Head of caudate nucleus (tissue), 42 donors: ENCODE data around the gene CDK14.
"Not testable (repeated sequence)": the region's sequence is repeated elsewhere in the genome, so short reads cannot be mapped to it uniquely, and the experiment has no call there.

Source experiments
- DNase-seq, 42 donors: peaks; one replicate each; pipeline versions ENCODE4 v3.0.0 to v3.0.0-alpha.2; 2020 to 2021; ENCODE audit warnings: mixed read lengths in 7 of 42
- intact Hi-C: fragments of 100-400 bp; cut with DNase I; formaldehyde crosslinking; loops from one replicate; pipeline ENCODE4 v1.15.0; 2022

Gene CDK14

GRCh38 chr7:90736968-90737939 lies 141.1 kb downstream of the CDK14 start:
- intact Hi-C loops = no loop called here
- peak in 13 of 42 donors; percentile 14 to 58 (median 28) for DNase-seq

DNA sequence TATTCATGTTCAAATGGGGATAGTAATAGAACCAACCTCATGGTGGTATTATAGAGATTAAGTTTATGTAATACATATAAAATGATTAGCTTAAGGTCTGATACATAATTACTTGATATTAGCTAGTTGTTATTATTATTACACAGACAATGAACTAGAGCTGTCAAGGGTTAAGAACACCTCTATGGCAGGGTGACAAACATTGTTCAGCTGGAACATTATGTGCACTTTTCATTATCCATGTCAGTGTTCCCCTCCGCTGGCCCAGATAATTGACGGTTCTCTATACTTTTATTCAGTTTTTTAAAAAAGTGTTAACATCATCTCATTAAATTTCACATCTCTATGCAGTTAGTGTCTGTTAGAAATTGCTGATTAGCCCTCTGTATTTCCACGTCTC lies 142.1 kb downstream of the CDK14 start:
- intact Hi-C loops = no loop called here

GRCh38 chr7:90739716-90740115 lies 143.6 kb downstream of the CDK14 start:
- intact Hi-C loops = no loop called here
- peak in 2 of 42 donors; percentile 15 to 23 for DNase-seq

More for the DNA sequence above, 142.1 kb downstream of the CDK14 start:
- no peak for DNase-seq

DNA sequence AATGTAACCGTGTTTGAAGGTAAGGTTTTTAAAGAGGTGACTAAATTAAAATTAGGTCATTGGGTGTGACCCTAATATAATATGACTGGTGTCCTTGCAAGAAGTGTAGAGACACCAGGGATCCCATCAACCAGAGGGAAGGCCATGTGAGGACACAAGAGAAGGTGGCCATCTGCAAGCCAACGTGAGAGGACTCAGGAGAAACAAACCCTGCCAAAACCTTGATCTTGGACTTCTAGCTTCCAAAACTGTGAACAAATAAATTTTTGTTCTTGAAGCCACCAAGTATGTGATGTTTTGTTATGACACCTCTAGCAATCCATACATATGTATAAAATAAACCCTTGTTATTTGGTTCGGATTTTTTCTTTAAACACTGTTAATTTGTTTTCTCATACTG lies 144.3 kb downstream of the CDK14 start:
- intact Hi-C loops = no loop called here
- no peak for DNase-seq

- intact Hi-C loops = no loop called here
- DNase-seq = no peak
Measured at GRCh38 chr7:90743626-90744025, 147.5 kb downstream of the CDK14 start.

- intact Hi-C loops = no loop called here
- no peak for DNase-seq
Measured at GRCh38 chr7:90747516-90747915, 151.4 kb downstream of the CDK14 start.

DNA sequence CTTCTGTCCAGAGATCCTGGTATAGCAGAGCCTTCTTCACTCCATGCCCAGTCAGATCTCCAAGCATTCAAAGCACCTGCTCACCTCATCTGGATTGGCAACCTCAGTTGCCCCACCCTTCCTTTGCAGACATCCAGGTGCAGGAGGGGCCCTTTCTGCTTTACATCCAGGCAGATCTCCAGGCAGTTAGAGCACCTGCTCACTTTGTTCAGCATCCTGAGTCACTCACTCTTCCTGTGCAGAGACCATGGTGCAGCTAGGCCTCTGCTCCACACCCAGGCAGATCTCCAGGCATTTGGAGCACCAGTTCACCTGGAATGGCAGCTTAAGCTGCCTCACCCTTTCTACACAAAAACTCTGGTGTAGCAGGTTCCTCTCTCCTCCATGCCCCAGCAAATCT lies 153.1 kb downstream of the CDK14 start:
- DNase-seq = no peak
- intact Hi-C loops = no loop called here

DNA sequence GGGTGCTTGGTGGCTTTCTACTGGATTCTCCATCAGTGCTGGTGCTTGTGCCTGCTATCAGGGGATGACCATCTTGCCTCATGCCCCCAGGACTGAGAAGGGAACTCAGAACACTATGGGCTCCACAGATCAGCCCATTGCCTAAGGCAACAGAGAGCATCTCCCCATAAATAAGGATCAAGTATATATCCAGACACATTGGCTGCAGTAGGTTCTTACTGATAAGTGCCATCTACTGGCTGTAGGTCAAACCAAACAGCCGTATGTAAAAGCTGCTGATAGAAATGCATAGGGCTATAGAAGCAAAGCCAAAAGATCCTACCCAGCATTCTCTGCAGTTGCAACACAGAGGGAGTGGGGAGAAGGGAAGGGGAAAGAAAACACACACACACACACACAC lies 153.7 kb downstream of the CDK14 start:
- intact Hi-C loops = no loop called here
- DNase-seq = no peak

DNA sequence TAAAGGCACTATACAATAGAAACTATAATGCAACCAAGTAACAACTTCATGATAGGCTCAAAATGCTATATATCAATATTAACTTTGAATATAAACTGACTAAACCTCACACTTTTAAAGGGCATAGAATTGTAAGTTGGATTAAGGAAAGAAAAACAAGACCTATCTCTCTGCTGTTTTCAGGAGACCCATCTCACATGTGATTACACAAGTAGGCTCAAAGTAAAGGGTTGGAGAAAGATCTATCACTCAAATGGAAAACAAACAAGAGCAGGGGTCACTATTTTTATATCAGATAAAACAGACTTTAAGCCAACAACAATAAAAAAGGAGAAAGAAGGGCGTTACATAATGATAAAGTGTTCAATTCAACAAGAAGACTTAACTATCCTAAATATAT lies 155.5 kb downstream of the CDK14 start:
- intact Hi-C loops = no loop called here
- no peak for DNase-seq

DNA sequence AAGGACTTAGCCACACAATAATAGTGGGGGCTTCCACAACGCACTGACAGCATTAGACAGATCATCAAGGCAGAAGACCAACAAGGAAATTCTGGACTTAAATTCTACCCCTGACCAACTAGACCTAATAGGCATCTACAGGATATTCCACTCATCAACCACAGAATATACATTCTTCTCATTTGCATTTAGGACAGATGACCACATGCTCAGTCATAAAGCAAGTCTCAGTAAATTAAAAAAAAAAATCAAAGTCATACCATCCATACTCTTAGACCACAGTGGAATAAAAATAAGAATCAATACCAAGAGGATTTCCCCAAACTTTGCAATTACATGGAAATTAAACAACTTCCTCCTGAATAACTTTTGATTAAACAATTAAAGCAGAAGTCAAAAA lies 155.9 kb downstream of the CDK14 start:
- intact Hi-C loops = no loop called here
- DNase-seq = no peak

DNA sequence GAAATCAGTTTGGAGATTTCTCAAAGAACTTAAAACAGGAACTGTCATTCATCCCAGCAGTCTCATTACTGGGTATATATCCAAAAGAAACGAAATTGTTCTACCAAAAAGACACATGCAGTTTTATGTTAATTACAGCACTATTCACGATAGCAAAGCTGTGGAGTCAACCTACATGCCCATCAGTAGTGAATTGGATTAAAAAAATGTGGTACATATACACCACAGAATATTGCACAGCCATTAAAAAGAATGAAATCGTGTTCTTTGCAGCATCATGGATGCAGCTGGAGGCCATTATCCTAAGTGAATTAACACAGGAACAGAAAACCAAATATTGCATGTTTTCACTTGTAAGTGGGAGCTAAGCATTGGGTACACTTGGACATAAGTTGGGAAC lies 158.9 kb downstream of the CDK14 start:
- no peak for DNase-seq
- intact Hi-C loops = no loop called here

DNA sequence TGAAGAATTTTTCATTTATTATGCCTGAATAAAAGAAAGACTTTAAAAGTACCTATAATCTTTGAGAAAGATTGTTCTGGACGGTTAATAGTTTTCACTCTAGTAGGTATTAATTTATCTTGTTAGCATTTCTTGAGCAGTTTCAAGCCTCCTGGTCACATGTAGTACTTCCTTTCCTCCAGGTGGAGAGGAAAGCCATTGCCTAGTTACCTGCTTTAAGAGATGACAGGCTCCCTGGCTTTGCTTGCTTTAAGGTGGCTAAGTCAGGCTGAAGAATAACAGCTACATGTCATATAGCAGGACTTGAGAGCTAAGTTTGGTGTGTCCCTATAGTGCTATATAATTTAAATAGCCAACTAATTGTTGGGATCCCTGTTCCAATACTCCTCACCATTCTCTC lies 160.2 kb downstream of the CDK14 start:
- intact Hi-C loops = no loop called here
- no peak for DNase-seq

GRCh38 chr7:90757565-90757950 lies 161.4 kb downstream of the CDK14 start:
- intact Hi-C loops, DNase-seq: not testable (repeated sequence)

GRCh38 chr7:90758933-90759562 lies 162.9 kb downstream of the CDK14 start:
- no peak for DNase-seq
- intact Hi-C loops = no loop called here

DNA sequence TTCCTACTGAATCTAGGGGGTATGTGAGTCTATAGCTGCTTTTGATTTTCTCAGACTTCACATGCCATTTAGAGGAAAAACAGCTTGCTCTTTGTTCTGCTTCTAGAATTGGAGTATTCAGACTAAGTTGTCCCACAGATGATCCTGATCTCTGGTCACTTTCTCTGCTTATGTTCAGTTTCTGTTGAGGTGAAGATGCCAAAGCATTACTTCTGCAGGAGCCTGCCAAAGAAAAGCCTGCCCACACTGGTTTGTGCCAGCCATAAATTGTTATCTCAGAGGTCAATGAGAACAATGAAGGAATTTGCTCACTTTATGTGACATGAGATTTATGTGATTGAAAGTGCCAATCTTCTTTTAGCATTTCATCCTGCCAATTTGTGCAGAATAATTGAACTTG lies 163.6 kb downstream of the CDK14 start:
- intact Hi-C loops = no loop called here
- no peak for DNase-seq

- DNase-seq = no peak
- intact Hi-C loops = no loop called here
Measured at GRCh38 chr7:90760892-90761291, 164.8 kb downstream of the CDK14 start.

DNA sequence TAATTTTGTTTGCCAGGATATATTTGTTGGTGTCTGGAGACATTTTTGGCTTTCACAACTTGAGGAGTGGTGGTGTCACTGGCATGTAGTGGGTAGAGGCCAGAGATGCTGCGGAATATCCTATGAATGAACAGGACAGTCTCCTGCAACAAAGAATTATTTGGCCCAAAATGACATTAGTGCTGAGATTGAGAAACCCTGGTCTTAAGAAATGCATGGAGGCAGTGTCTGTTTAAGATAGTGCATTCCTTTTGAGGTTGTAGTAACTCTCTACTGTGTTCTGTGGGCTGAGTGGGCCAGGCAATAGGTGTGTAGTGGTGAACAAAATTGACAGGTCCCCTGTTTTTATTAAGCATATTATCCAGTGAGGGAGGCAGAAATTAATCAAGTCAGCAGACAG lies 165.5 kb downstream of the CDK14 start:
- intact Hi-C loops = no loop called here
- DNase-seq = no peak

GRCh38 chr7:90763108-90763507 lies 167.0 kb downstream of the CDK14 start:
- DNase-seq = no peak
- intact Hi-C loops = no loop called here

DNA sequence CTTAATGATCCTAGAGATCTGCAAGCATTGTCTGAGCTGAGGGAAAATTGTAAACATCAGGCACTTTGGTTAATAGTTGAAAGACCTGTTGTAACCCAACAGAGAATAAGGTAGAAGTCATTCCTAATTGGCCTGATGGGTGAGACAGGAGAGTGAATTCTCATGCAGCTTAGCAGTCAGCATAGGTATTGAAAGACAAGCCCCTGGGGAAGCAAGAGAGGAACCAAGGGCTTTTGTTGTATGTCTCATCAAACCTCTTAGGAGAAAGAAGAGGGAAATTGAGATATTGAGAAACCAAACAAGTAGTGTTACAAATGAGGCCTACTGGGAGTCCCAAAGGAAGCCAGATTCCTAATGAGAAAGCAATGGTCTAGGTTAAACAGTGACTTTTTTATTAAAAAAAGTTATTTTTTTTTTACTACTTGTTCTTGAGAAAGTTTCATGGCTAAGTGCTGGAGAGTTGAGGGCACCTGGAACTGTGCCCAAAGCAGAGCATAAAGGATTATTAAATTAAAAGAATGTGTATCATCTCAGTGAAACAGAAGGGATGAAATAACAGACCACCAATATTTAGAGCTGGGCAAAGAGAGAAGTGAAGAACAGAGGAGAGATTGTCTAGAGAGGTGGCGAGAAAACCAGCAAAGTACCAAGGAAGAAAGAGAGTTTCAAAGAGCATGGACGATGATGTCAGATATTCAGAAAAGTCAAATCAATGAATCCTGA lies 168.9 kb downstream of the CDK14 start:
- intact Hi-C loops = no loop called here
- DNase-seq = no peak
